IMR-90 (cell line): ENCODE results near the gene MTHFS. TPM values are rescaled to one million over a fixed set of nuclear protein-coding genes. Genes with fewer than 3 reads are reported as not detected.

Experiments used
- ATAC-seq: fragments of 200-7000 bp; cut with Tn5 transposase; 2 replicates; pipeline ENCODE4 v1.9.1; 2020; ENCODE audit warnings: low read depth, mild to moderate bottlenecking, moderate library complexity
- BruUV-seq: library from RNA; stranded (reverse); fragments of 400-500 nt; replicated peaks from 2 replicates; lab custom pipeline; 2021; lab: Mats Ljungman, UMichigan
- CTCF ChIA-PET: fragments of 300-600 bp; formaldehyde crosslinking; extraction: SDS; loops from one replicate; lab custom pipeline; 2021; ENCODE audit warnings: antibody characterized with exemption; lab: Yijun Ruan, JAX
- POLR2A ChIA-PET: fragments of 300-600 bp; sonication (Branson Sonifier 250); formaldehyde crosslinking; loops from one replicate; lab custom pipeline; 2022; ENCODE audit warnings: antibody characterized with exemption; ENCODE audit not compliant: unreplicated experiment; lab: Charles Lee
- DNase-seq: peaks from one replicate; pipeline ENCODE4 v3.0.0; 2013
- H2AFZ ChIP-seq: replicated peaks from 2 replicates; pipeline ENCODE3; 2013; ENCODE audit warnings: low read length, mild to moderate bottlenecking; ENCODE audit not compliant: poor library complexity
- H2AK5ac ChIP-seq: 2 replicates; pipeline ENCODE4 v1.6.1; 2013; ENCODE audit warnings: low read depth, low read length, inconsistent platforms
- H2AK9ac ChIP-seq: replicated peaks from 2 replicates; pipeline ENCODE3; 2013; ENCODE audit warnings: mild to moderate bottlenecking, low read depth, low read length, moderate library complexity; ENCODE audit not compliant: poor library complexity
- H2BK120ac ChIP-seq: 2 replicates; pipeline ENCODE4 v1.6.1; 2013; ENCODE audit warnings: low read depth, low read length, inconsistent platforms
- H2BK15ac ChIP-seq: 3 replicates; pipeline ENCODE4 v1.6.1; 2013; ENCODE audit warnings: low read depth, low read length, inconsistent platforms
- H2BK20ac ChIP-seq: 2 replicates; pipeline ENCODE4 v1.6.1; 2013; ENCODE audit warnings: low read depth, mild to moderate bottlenecking, inconsistent platforms, low read length, moderate library complexity
- H2BK5ac ChIP-seq: 2 replicates; pipeline ENCODE4 v1.6.1; 2013; ENCODE audit warnings: mild to moderate bottlenecking, low read depth, low read length, inconsistent platforms; ENCODE audit not compliant: poor library complexity, severe bottlenecking
- H3K14ac ChIP-seq: replicated peaks from 2 replicates; pipeline ENCODE4 v1.6.1; 2013; ENCODE audit warnings: low read depth, low read length, inconsistent platforms
- H3K18ac ChIP-seq: 2 replicates; pipeline ENCODE4 v1.6.1; 2013; ENCODE audit warnings: low read depth, low read length, control low read depth
- H3K23ac ChIP-seq: 2 replicates; pipeline ENCODE4 v1.6.1; 2013; ENCODE audit warnings: low read depth, low read length, inconsistent platforms
- H3K27ac ChIP-seq: 2 replicates; pipeline ENCODE4 v1.5.1; 2013; ENCODE audit warnings: mild to moderate bottlenecking, control low read depth, low read length; ENCODE audit not compliant: insufficient read depth
- H3K27me3 ChIP-seq: 2 replicates; pipeline ENCODE4 v1.6.1; 2013; ENCODE audit warnings: low read length; ENCODE audit not compliant: control insufficient read depth, insufficient read depth
- H3K36me3 ChIP-seq: 2 replicates; pipeline ENCODE4 v1.6.1; 2013; ENCODE audit warnings: low read length, mixed read lengths; ENCODE audit not compliant: control insufficient read depth, insufficient read depth
- H3K4ac ChIP-seq: 2 replicates; pipeline ENCODE4 v1.6.1; 2013; ENCODE audit warnings: low read depth, low read length, inconsistent platforms
- H3K4me1 ChIP-seq: 2 replicates; pipeline ENCODE4 v1.6.1; 2013; ENCODE audit warnings: low read length, mixed read lengths; ENCODE audit not compliant: control insufficient read depth, insufficient read depth
- H3K4me2 ChIP-seq: 2 replicates; pipeline ENCODE4 v1.6.1; 2013; ENCODE audit warnings: low read depth, mild to moderate bottlenecking, control low read depth, low read length, moderate library complexity
- H3K4me3 ChIP-seq: 2 replicates; pipeline ENCODE4 v1.5.1; 2013; ENCODE audit warnings: low read depth, mild to moderate bottlenecking, control low read depth, low read length, moderate library complexity; ENCODE audit not compliant: insufficient read depth
- H3K56ac ChIP-seq: 2 replicates; pipeline ENCODE4 v1.6.1; 2013; ENCODE audit warnings: low read length, inconsistent platforms; ENCODE audit not compliant: insufficient read depth; ENCODE audit errors: extremely low read depth
- H3K79me1 ChIP-seq, 2 experiments: 2 replicates each; pipeline ENCODE4 v1.6.1; 2013; ENCODE audit warnings: low read length in 2 of 2, inconsistent platforms in 1 of 2, low read depth in 1 of 2
- H3K9ac ChIP-seq: 2 replicates; pipeline ENCODE4 v1.6.1; 2013; ENCODE audit warnings: low read depth, low read length, control low read depth
- H3K9me1 ChIP-seq: 2 replicates; pipeline ENCODE4 v1.6.1; 2013; ENCODE audit warnings: low read length, inconsistent platforms; ENCODE audit not compliant: insufficient read depth
- H3K9me3 ChIP-seq: 2 replicates; pipeline ENCODE4 v1.6.1; 2013; ENCODE audit warnings: low read length; ENCODE audit not compliant: control insufficient read depth, insufficient read depth
- H4K20me1 ChIP-seq: 2 replicates; pipeline ENCODE4 v1.6.1; 2013; ENCODE audit warnings: low read length, inconsistent platforms; ENCODE audit not compliant: insufficient read depth
- H4K5ac ChIP-seq: 2 replicates; pipeline ENCODE4 v1.6.1; 2013; ENCODE audit warnings: mild to moderate bottlenecking, low read depth, low read length, control low read depth
- H4K8ac ChIP-seq, 2 experiments: 2 replicates each; pipeline ENCODE4 v1.6.1; 2013; ENCODE audit warnings: low read depth in 2 of 2, low read length in 2 of 2, control low read depth in 1 of 2, inconsistent platforms in 1 of 2
- H4K91ac ChIP-seq: 2 replicates; pipeline ENCODE4 v1.6.1; 2013; ENCODE audit warnings: low read depth, low read length, inconsistent platforms; ENCODE audit not compliant: insufficient read depth
- BHLHE40 ChIP-seq: fragments of 150-350 bp; IDR thresholded peaks from 2 replicates; pipeline ENCODE4 v1.6.1; 2016; ENCODE audit warnings: mild to moderate bottlenecking, low read depth, low read length
- WGBS, 2 experiments: methylation state at CpG; one replicate each; pipeline versions ENCODE4 v1.1.5 to v1.1.7; 2013; ENCODE audit warnings: missing lambda C conversion rate in 2 of 2; ENCODE audit not compliant: insufficient read length in 1 of 2; ENCODE audit errors: extremely low coverage in 2 of 2; 5-methylcytosine and 5-hydroxymethylcytosine counted together
- dilution Hi-C: fragments of 300-500 bp; cut with HindIII; formaldehyde crosslinking; loops from one replicate; pipeline ENCODE4 v1.14.3; 2018; ENCODE audit warnings: low sequenced_read_pairs; ENCODE audit not compliant: unreplicated experiment
- in situ Hi-C: fragments of 300-500 bp; cut with MboI; formaldehyde crosslinking; loops from 3 replicates; pipeline ENCODE4 v1.14.3; 2019; ENCODE audit warnings: low sequenced_read_pairs, inconsistent platforms, mixed read lengths
- intact Hi-C: fragments of 100-400 bp; cut with micrococcal nuclease; formaldehyde crosslinking; loops from 2 replicates; pipeline ENCODE4 v1.10.0; 2022
- polyA plus RNA-seq, 3 experiments: library from polyadenylated mRNA; depleted of rRNA; stranded (reverse); fragments of >200 nt; gene quantifications; 2 replicates each; pipeline ENCODE4 v1.2.3, GENCODE V29; 2012; ENCODE audit warnings: low replicate concordance in 1 of 3
- total RNA-seq: library from RNA; depleted of rRNA; stranded (reverse); fragments of >200 nt; gene quantifications from 2 replicates; pipeline ENCODE4 v1.2.3, GENCODE V29; 2012

Gene MTHFS
- total and polyA plus RNA-seq, 2 of the 4 experiments (the other 2 are of a cell fraction): 5.5 to 6.3 TPM

GRCh38 chr15:79898369-79898768 is 1.6 kb upstream of the MTHFS start:
- peak overlapping the region; percentile 16; the same call in 1 of the 2 replicates for H4K5ac ChIP-seq
- intact Hi-C loops (loop anchor here (5.0 kb wide), 1 partner anchor 274 kb away; no protein-coding TSS in a partner anchor), dilution Hi-C loops (no loop called here), in situ Hi-C loops (no loop called here)
- H3K27me3 ChIP-seq: no peaks in the 10 kb centered on the region
- peak overlapping the region; percentile 59; the same call in 1 of the 2 replicates for H2BK20ac ChIP-seq
- H2BK120ac ChIP-seq: peak overlapping the region; percentile 5; the same call in 1 of the 2 replicates
- no peaks in the 10 kb centered on the region for H4K20me1 ChIP-seq
- H2BK15ac ChIP-seq: 0 out of 3 replicates have a peak overlapping the region, but pooled peaks have one; percentile 57
- H3K9me1 ChIP-seq: peaks cover 7% of the 10 kb centered on the region
- H3K23ac ChIP-seq: peak overlapping the region; percentile 52; the same call in 1 of the 2 replicates
- H3K18ac ChIP-seq: peak overlapping the region; percentile 26; the same call in 1 of the 2 replicates
- H3K4me2 ChIP-seq: peak overlapping the region; percentile 15; the same call in 1 of the 2 replicates
- DNase-seq (no peak), ATAC-seq (no peak)
- no peak overlapping the region for H3K4me3 ChIP-seq
- peaks cover 8% of the 10 kb centered on the region for H3K4me1 ChIP-seq
- peak overlapping the region; percentile 39; the same call in 1 of the 2 replicates for H3K27ac ChIP-seq
- H3K9me3 ChIP-seq: no peaks in the 10 kb centered on the region
- POLR2A ChIA-PET: no interaction called here
- BruUV-seq: no TSS peak
- no peak for TF ChIP-seq BHLHE40
- CTCF ChIA-PET: no interaction called here
- H3K4ac ChIP-seq: peak overlapping the region; percentile 31; the same call in 1 of the 2 replicates
- H4K91ac ChIP-seq: peak overlapping the region; percentile 12; the same call in 1 of the 2 replicates
- H2AK5ac ChIP-seq: peak overlapping the region; percentile 69; the same call in 1 of the 2 replicates
- WGBS, 2 experiments: no CpG with 5 or more reads among the region's 4 CpGs
- no peak overlapping the region for H3K56ac ChIP-seq
- H3K14ac ChIP-seq: peak overlapping the region; percentile 22; the same call in 1 of the 2 replicates
- H4K8ac ChIP-seq: no peak overlapping the region
- no peak overlapping the region for H2BK5ac ChIP-seq
- H3K79me1 ChIP-seq: peaks cover 7 to 24% of the 10 kb centered on the region in 2 experiments
- no peak overlapping the region for H2AFZ ChIP-seq
- no peaks in the 10 kb centered on the region for H3K36me3 ChIP-seq
- H3K9ac ChIP-seq: no peak overlapping the region
- no peak overlapping the region for H2AK9ac ChIP-seq
